GM12892 (cell line): ENCODE results near the gene PAQR8.

Experiments used
- POLR2A ChIP-seq: IDR thresholded peaks from 2 replicates; pipeline ENCODE4 v1.6.1; 2011; ENCODE audit warnings: low read depth, low read length, control low read depth
- TAF1 ChIP-seq: IDR thresholded peaks from 2 replicates; pipeline ENCODE4 v1.6.1; 2011; ENCODE audit warnings: low read depth, mild to moderate bottlenecking, control low read depth, low read length, borderline replicate concordance

GRCh38 chr6:52423448-52423847 lies 61.5 kb downstream of the PAQR8 start:
- no peak for TF ChIP-seq TAF1
- TF ChIP-seq POLR2A, result no peak
